NCI-H2196 treated with DMSO at 0.1 percent for 48 hours (cell line): ENCODE results near the gene KLC1.

Source experiments
- DNase-seq: peaks from one replicate; lab custom pipeline; 2025; ENCODE audit not compliant: unreplicated experiment; lab: John Stamatoyannopoulos, UW

Gene KLC1

GRCh38 chr14:103702497-103703432 is 73.8 kb downstream of the KLC1 start:
- no peak for DNase-seq

- no peak for DNase-seq
Observed at GRCh38 chr14:103703433-103704385, 74.7 kb downstream of the KLC1 start.

GRCh38 chr14:103704708-103705107 is 75.7 kb downstream of the KLC1 start:
- DNase-seq: no peak

- no peak for DNase-seq
Observed at GRCh38 chr14:103705118-103705503, 76.1 kb downstream of the KLC1 start.

- no peak for DNase-seq
Observed at GRCh38 chr14:103705504-103706284, 76.7 kb downstream of the KLC1 start.

- DNase-seq: no peak
Observed at GRCh38 chr14:103706551-103707328, 77.7 kb downstream of the KLC1 start.

GRCh38 chr14:103707329-103708263 is 78.6 kb downstream of the KLC1 start:
- DNase-seq: no peak

- DNase-seq: no peak
Observed at GRCh38 chr14:103708750-103709187, 79.8 kb downstream of the KLC1 start.

- no peak for DNase-seq
Observed at GRCh38 chr14:103709814-103710213, 80.8 kb downstream of the KLC1 start.

GRCh38 chr14:103710771-103711377 is 81.9 kb downstream of the KLC1 start:
- no peak for DNase-seq

GRCh38 chr14:103711516-103712431 is 82.8 kb downstream of the KLC1 start:
- peak; percentile 3 for DNase-seq

- DNase-seq: no peak
Observed at GRCh38 chr14:103712633-103713247, 83.7 kb downstream of the KLC1 start.

- DNase-seq: no peak
Observed at GRCh38 chr14:103713304-103714062, 84.5 kb downstream of the KLC1 start.

- no peak for DNase-seq
Observed at GRCh38 chr14:103714063-103714724, 85.2 kb downstream of the KLC1 start.

GRCh38 chr14:103715052-103716000 is 86.3 kb downstream of the KLC1 start, which contains the start of the genes XRCC3 and ZFYVE21:
TSS of gene XRCC3 (minus strand) at chr14:103715451. CDS start at chr14:103711087, 4,364 bp downstream.
TSS of gene ZFYVE21 (plus strand) at chr14:103715810. CDS start at chr14:103715842, 32 bp downstream.
- DNase-seq: peak; percentile 93
